H9 (cell line): ENCODE data around the gene LRRTM1. TPM values are rescaled to one million over a fixed set of nuclear protein-coding genes. Genes with fewer than 3 reads are reported as not detected.

ENCODE experiments used
- DNase-seq: peaks from one replicate; pipeline ENCODE4 v3.0.0-alpha.2; 2017
- H2AFZ ChIP-seq: one replicate; pipeline ENCODE4 v1.6.1; 2013; ENCODE audit warnings: mild to moderate bottlenecking, low read length, control low read depth, moderate library complexity
- H2AK5ac ChIP-seq: 2 replicates; pipeline ENCODE4 v1.6.1; 2013; ENCODE audit warnings: low read length, control low read depth, mixed read lengths; ENCODE audit not compliant: insufficient read length
- H2BK120ac ChIP-seq: one replicate; pipeline ENCODE4 v1.6.1; 2013; ENCODE audit warnings: low read depth, mild to moderate bottlenecking, low read length, control low read depth, inconsistent platforms; ENCODE audit not compliant: poor library complexity, severe bottlenecking
- H2BK12ac ChIP-seq: 2 replicates; pipeline ENCODE4 v1.6.1; 2013; ENCODE audit warnings: low read length, control low read depth, mixed read lengths, low read depth; ENCODE audit not compliant: insufficient read length
- H2BK15ac ChIP-seq: 2 replicates; pipeline ENCODE4 v1.6.1; 2013; ENCODE audit warnings: low read depth, low read length, control low read depth
- H2BK20ac ChIP-seq: one replicate; pipeline ENCODE4 v1.6.1; 2013; ENCODE audit warnings: low read depth, mild to moderate bottlenecking, low read length, control low read depth, inconsistent platforms; ENCODE audit not compliant: poor library complexity, severe bottlenecking
- H2BK5ac ChIP-seq: 2 replicates; pipeline ENCODE4 v1.6.1; 2013; ENCODE audit warnings: low read length, control low read depth, mixed read lengths; ENCODE audit not compliant: insufficient read length
- H3K14ac ChIP-seq: 2 replicates; pipeline ENCODE4 v1.6.1; 2013; ENCODE audit warnings: low read length, control low read depth; ENCODE audit not compliant: insufficient read depth
- H3K18ac ChIP-seq: 2 replicates; pipeline ENCODE4 v1.6.1; 2013; ENCODE audit warnings: low read depth, mild to moderate bottlenecking, mixed read lengths, low read length, control low read depth; ENCODE audit not compliant: insufficient read length
- H3K23ac ChIP-seq: 2 replicates; pipeline ENCODE4 v1.6.1; 2013; ENCODE audit warnings: low read length, control low read depth, mixed read lengths, low read depth; ENCODE audit not compliant: insufficient read length
- H3K23me2 ChIP-seq: 2 replicates; pipeline ENCODE4 v1.6.1; 2013; ENCODE audit warnings: low read depth, mild to moderate bottlenecking, mixed read lengths, low read length, control low read depth; ENCODE audit not compliant: insufficient read length, poor library complexity, severe bottlenecking
- H3K27ac ChIP-seq: 2 replicates; pipeline ENCODE4 v1.5.1; 2013; ENCODE audit warnings: low read length, control low read depth, mixed read lengths, low read depth; ENCODE audit not compliant: insufficient read length
- H3K27me3 ChIP-seq: 2 replicates; pipeline ENCODE4 v1.6.1; 2013; ENCODE audit warnings: low read length, control low read depth, inconsistent platforms; ENCODE audit not compliant: insufficient read depth
- H3K4ac ChIP-seq: 2 replicates; pipeline ENCODE4 v1.6.1; 2013; ENCODE audit warnings: low read depth, mild to moderate bottlenecking, control low read depth, inconsistent platforms, low read length, moderate library complexity
- H3K4me1 ChIP-seq: 2 replicates; pipeline ENCODE4 v1.6.1; 2013; ENCODE audit warnings: low read length, control low read depth, inconsistent platforms; ENCODE audit not compliant: insufficient read depth
- H3K4me2 ChIP-seq: 2 replicates; pipeline ENCODE4 v1.6.1; 2013; ENCODE audit warnings: low read length, control low read depth, mixed read lengths; ENCODE audit not compliant: insufficient read length, insufficient read depth
- H3K56ac ChIP-seq: 2 replicates; pipeline ENCODE4 v1.6.1; 2013; ENCODE audit warnings: low read depth, mild to moderate bottlenecking, mixed read lengths, low read length, control low read depth; ENCODE audit not compliant: insufficient read length
- H3K79me1 ChIP-seq: 2 replicates; pipeline ENCODE4 v1.6.1; 2013; ENCODE audit warnings: low read depth, mild to moderate bottlenecking, moderate library complexity, low read length, control low read depth, inconsistent platforms; ENCODE audit not compliant: insufficient read depth, poor library complexity, severe bottlenecking
- H3K79me2 ChIP-seq: 2 replicates; pipeline ENCODE4 v1.6.1; 2013; ENCODE audit warnings: low read length, control low read depth, inconsistent platforms; ENCODE audit not compliant: insufficient read depth
- H3K9ac ChIP-seq: 2 replicates; pipeline ENCODE4 v1.6.1; 2013; ENCODE audit warnings: low read length, control low read depth, mixed read lengths; ENCODE audit not compliant: insufficient read length; ENCODE audit errors: extremely low read depth
- H3K9me3 ChIP-seq: one replicate; pipeline ENCODE4 v1.6.1; 2013; ENCODE audit warnings: low read depth, low read length, inconsistent platforms; ENCODE audit not compliant: control insufficient read depth
- H3T11ph ChIP-seq: one replicate; pipeline ENCODE4 v1.6.1; 2013; ENCODE audit warnings: mild to moderate bottlenecking, low read length, control low read depth, inconsistent platforms
- H4K20me1 ChIP-seq: one replicate; pipeline ENCODE4 v1.6.1; 2013; ENCODE audit not compliant: control insufficient read depth, insufficient read length, insufficient read depth
- H4K5ac ChIP-seq: 2 replicates; pipeline ENCODE4 v1.6.1; 2013; ENCODE audit warnings: low read depth, mild to moderate bottlenecking, mixed read lengths, low read length, control low read depth; ENCODE audit not compliant: insufficient read length
- H4K8ac ChIP-seq: replicated peaks from 2 replicates; pipeline ENCODE4 v1.6.1; 2013; ENCODE audit warnings: low read length, control low read depth, mixed read lengths, low read depth; ENCODE audit not compliant: insufficient read length
- H4K91ac ChIP-seq: 2 replicates; pipeline ENCODE4 v1.6.1; 2013; ENCODE audit warnings: low read depth, mild to moderate bottlenecking, moderate library complexity, mixed read lengths, low read length, control low read depth; ENCODE audit not compliant: insufficient read length
- H3K27ac Mint-ChIP-seq, 3 experiments: 2 replicates in 2 of 3; 3 replicates in 1 of 3; pipeline ENCODE4 v1.8.0; 2020 to 2021; ENCODE audit warnings: mixed read lengths in 3 of 3, mild to moderate bottlenecking in 1 of 3, moderate library complexity in 1 of 3
- H3K27me3 Mint-ChIP-seq: 2 replicates; pipeline ENCODE4 v1.8.0; 2021; ENCODE audit warnings: low read depth, mild to moderate bottlenecking, moderate library complexity, mixed read lengths
- H3K36me3 Mint-ChIP-seq, 3 experiments: 2 replicates in 2 of 3; 3 replicates in 1 of 3; pipeline ENCODE4 v1.8.0; 2020 to 2021; ENCODE audit warnings: low read depth in 3 of 3, mixed read lengths in 3 of 3; ENCODE audit not compliant: insufficient read depth in 1 of 3
- H3K4me1 Mint-ChIP-seq, 2 experiments: 2 replicates each; pipeline ENCODE4 v1.8.0; 2020; ENCODE audit warnings: mixed read lengths in 2 of 2
- H3K4me3 Mint-ChIP-seq, 2 experiments: 2 replicates in 1 of 2; 3 replicates in 1 of 2; pipeline ENCODE4 v1.8.0; 2020 to 2021; ENCODE audit warnings: mild to moderate bottlenecking in 2 of 2, mixed read lengths in 2 of 2, moderate library complexity in 1 of 2
- H3K9me3 Mint-ChIP-seq, 2 experiments: 2 replicates in 1 of 2; 3 replicates in 1 of 2; pipeline ENCODE4 v1.8.0; 2020; ENCODE audit warnings: mild to moderate bottlenecking in 2 of 2, mixed read lengths in 2 of 2, moderate library complexity in 1 of 2
- CTCF ChIP-seq: fragments of 200-600 bp; sonication (generic); conservative IDR thresholded peaks from 3 replicates; pipeline ENCODE4 v1.8.0; 2021; ENCODE audit warnings: antibody characterized with exemption, mild to moderate bottlenecking
- WGBS: extraction: QIAGEN DNeasy Blood & Tissue Kit; methylation state at CpG from one replicate; pipeline ENCODE4 v1.1.7; 2013; ENCODE audit warnings: missing lambda C conversion rate, low lambda C conversion rate, mixed read lengths; ENCODE audit not compliant: insufficient read length; ENCODE audit errors: extremely low coverage; 5-methylcytosine and 5-hydroxymethylcytosine counted together
- total RNA-seq: library from RNA; stranded (reverse); gene quantifications from 2 replicates; pipeline ENCODE4 v1.2.1, GENCODE V29; 2021

Gene LRRTM1
- total RNA-seq, 1 experiment from 2014 or later: 1.2 TPM

- Mint-ChIP-seq H3K27me3 (no peaks in the 10 kb centered on the region), H3K4me3 (no peak overlapping the region), H3K27ac (no peak overlapping the region), H3K36me3 (no peaks in the 10 kb centered on the region), H3K9me3 (no peaks in the 10 kb centered on the region), H3K4me1 (peaks cover 2% of the 10 kb centered on the region in 2 experiments; a peak in 3 of 4 replicates)
- Histone ChIP-seq H3K18ac (no peak overlapping the region), H4K91ac (no peak overlapping the region), H2AFZ (no peak overlapping the region), H2BK15ac (no peak overlapping the region), H3K56ac (no peak overlapping the region), H2BK20ac (no peak overlapping the region), H3K9me3 (no peaks in the 10 kb centered on the region), H2BK120ac (no peak overlapping the region), H3K14ac (no peak overlapping the region), H3K23ac (no peak overlapping the region), H3K4me2 (no peak overlapping the region), H3K4me1 (no peaks in the 10 kb centered on the region), H3K27me3 (no peaks in the 10 kb centered on the region), H3K79me2 (no peaks in the 10 kb centered on the region), H3K9ac (no peak overlapping the region), H2AK5ac (no peak overlapping the region), H3K4ac (no peak overlapping the region), H4K5ac (no peak overlapping the region), H3K27ac (no peak overlapping the region), H4K8ac (no peak overlapping the region), H2BK5ac (no peak overlapping the region), H3K23me2 (no peaks in the 10 kb centered on the region), H3K79me1 (no peaks in the 10 kb centered on the region), H4K20me1 (no peaks in the 10 kb centered on the region), H2BK12ac (no peak overlapping the region), H3T11ph (no peak overlapping the region)
- no CpG with 5 or more reads among the region's 3 CpGs for WGBS
- DNase-seq: no peak
- no peak for TF ChIP-seq CTCF
Observed at GRCh38 chr2:80259292-80259691, 45.3 kb downstream of the LRRTM1 start.
